GM12878 (cell line): Measurements from ENCODE around the gene CPA2.

Experiments
- CBX3 ChIP-seq: fragments of 200-600 bp; sonication (generic); IDR thresholded peaks from 2 replicates; pipeline ENCODE4 v1.6.1; 2016; ENCODE audit warnings: low read depth, borderline replicate concordance
- CREB1 ChIP-seq: IDR thresholded peaks from 2 replicates; pipeline ENCODE4 v1.6.1; 2012; ENCODE audit warnings: low read depth, mild to moderate bottlenecking, inconsistent platforms
- CTCF ChIP-seq, 3 experiments: IDR thresholded peaks in 2 of 3; conservative IDR thresholded peaks in 1 of 3; 2 replicates each; pipeline ENCODE4 v1.5.1; 2011; ENCODE audit warnings: low read depth in 3 of 3, low read length in 3 of 3, mild to moderate bottlenecking in 3 of 3, control low read depth in 2 of 3, moderate library complexity in 2 of 3, inconsistent platforms in 1 of 3, mixed read lengths in 1 of 3; ENCODE audit not compliant: control insufficient read depth in 2 of 3, insufficient read depth in 1 of 3; ENCODE audit errors: extremely low read depth in 1 of 3
- E2F4 ChIP-seq: IDR thresholded peaks from 2 replicates; pipeline ENCODE4 v1.6.1; 2012; ENCODE audit warnings: low read depth, low read length, improper control_type of control experiment
- EGR1 ChIP-seq, 2 experiments: IDR thresholded peaks; 1 replicate in 1 of 2; 2 replicates in 1 of 2; pipeline ENCODE4 v1.6.1; 2011 to 2012; ENCODE audit warnings: low read depth in 2 of 2, low read length in 2 of 2, borderline replicate concordance in 1 of 2, mild to moderate bottlenecking in 1 of 2, moderate library complexity in 1 of 2
- HSF1 ChIP-seq: fragments of 150-350 bp; IDR thresholded peaks from 2 replicates; pipeline ENCODE4 v1.6.1; 2014; ENCODE audit warnings: mild to moderate bottlenecking, low read depth, low read length
- PBX3 ChIP-seq: IDR thresholded peaks from 2 replicates; pipeline ENCODE4 v1.6.1; 2011; ENCODE audit warnings: mild to moderate bottlenecking, low read depth, low read length, moderate library complexity; ENCODE audit not compliant: insufficient replicate concordance
- ZNF24 ChIP-seq: fragments of 450-650 bp; IDR thresholded peaks from 2 replicates; pipeline ENCODE4 v1.6.1; 2017; ENCODE audit warnings: antibody characterized with exemption, mild to moderate bottlenecking

- TF ChIP-seq HSF1 = no peak
- TF ChIP-seq ZNF24 = no peak
- no peak for TF ChIP-seq CBX3
- TF ChIP-seq E2F4 = no peak
- no peak for TF ChIP-seq CTCF (IDR thresholded peaks at IDR 0.05 in 2 of 3, conservative IDR thresholded peaks at IDR 0.05 in 1 of 3; ENCODE audit: control insufficient read depth in 2 of 3, extremely low read depth in 1 of 3, insufficient read depth in 1 of 3, low read depth in 3 of 3, low read length in 3 of 3)
- TF ChIP-seq EGR1 (IDR thresholded peaks at IDR 0.05; ENCODE audit: borderline replicate concordance in 1 of 2, low read depth in 2 of 2, low read length in 2 of 2) = no peak
- TF ChIP-seq CREB1 = no peak
- no peak for TF ChIP-seq PBX3
Measured at GRCh38 chr7:130232209-130232608, 34.5 kb upstream of the CPA2 start.
